ENCODE results near the gene RIMS4.
"Not testable (repeated sequence)": the region's sequence is repeated elsewhere in the genome, so short reads cannot be mapped to it uniquely, and the experiment has no call there.

The RIMS4 gene

DNA sequence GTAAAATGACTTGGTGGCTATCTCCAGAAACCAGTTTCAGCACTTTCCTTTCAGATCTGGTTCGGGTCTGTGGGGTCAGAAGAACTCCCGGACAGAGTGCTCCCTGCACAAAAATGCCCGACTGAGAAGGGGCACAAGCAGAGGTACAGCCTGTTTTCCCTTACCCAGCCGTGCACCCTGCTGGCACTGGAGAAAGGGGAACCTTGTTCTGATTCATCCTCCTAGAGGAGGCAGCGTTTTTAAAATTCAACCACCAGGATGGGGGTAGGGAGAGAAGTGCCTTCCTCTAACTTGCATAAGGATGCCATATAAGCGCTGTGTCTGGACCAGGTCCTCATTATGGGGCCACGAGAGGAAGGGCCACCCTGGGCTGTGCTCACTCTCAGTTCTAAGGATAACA is 17.6 kb downstream of the RIMS4 start:
- DNase-seq, result no peak

DNA sequence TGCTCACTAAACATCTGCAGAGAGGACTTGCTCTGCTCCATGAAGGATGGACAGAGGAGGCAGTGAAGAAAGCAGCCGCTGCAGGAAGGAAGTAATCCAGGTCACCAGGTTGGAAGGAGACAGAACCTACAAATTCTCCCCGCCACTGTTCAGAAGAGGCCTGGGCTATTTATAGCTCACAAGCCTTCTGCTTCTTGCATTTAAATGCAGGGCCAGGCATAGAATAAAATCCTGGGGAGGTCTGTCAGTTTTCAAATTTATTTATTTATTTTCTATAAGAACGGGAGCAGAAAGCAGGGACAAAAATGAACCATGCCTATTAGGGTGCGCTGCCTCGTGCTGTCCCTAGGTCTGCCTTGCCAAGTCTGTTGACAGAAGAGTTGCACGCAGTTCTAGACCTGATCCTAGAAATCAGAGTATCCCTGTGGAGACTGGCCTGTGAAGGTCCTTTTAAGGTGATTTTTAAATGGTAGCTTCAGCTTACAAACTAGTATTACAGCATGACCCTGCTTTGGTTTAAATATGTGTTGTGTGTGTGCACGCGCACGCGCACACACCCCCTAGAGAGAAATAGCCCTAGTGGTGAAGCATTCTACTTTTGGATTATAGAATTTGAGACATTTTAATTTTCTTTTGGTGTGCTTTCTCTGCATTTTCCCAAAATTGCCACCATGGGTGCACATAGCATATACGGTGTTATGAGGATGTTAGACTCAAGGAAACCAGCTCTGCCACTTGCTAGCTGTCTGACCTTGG is 19.5 kb downstream of the RIMS4 start:
- no peak for DNase-seq

DNA sequence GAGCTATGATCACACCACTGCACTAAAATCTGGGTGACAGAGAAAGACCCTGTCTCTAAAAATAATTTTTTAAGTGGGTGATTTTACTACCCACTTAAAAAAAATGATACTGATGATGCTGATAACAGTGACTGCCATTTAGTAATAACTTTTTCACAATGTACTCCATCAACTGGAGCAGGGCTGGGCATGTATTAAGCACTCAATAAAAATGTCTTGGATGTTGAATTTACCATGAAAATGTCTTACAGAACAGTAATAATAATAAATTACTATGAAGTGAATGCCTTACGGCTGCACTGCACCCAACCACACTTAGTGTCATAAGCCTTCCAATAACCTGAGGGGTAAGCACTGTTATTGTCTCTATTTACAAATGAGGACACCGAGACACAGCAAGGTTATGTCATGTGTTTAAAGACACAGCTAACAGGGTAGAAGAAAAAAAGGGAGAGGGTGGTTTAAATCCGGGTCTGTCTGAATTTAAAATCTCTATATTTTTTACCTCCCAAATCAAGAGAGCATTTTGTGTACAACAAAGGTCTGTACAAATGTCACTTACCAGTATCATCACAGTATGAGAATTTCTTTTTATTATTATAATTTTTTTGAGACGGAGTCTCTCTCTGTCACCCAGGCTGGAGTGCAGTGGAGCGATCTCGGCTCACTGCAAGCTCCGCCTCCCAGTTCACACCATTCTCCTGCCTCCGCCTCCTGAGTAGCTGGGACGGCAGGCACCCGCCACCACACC is 21.5 kb downstream of the RIMS4 start:
- no peak for DNase-seq

DNA sequence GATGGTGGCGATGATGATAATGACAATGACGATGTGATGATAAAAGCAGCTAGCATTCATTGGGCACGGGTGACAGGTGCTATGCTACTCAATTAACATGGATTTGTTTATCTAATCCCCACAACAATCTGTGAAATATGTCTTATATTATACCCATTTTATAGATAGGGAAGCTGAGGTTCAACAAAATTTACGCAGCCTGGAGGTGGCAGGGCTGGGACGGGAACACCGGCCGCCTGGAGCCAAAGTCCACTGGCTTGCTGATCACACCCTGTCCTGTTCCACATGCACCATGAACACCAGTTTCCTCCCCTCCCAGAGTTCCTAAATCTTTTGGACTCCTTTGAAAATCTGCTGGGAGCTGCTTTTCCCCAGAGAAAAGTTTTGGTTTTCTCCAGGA is 23.0 kb downstream of the RIMS4 start:
- no peak for DNase-seq

DNA sequence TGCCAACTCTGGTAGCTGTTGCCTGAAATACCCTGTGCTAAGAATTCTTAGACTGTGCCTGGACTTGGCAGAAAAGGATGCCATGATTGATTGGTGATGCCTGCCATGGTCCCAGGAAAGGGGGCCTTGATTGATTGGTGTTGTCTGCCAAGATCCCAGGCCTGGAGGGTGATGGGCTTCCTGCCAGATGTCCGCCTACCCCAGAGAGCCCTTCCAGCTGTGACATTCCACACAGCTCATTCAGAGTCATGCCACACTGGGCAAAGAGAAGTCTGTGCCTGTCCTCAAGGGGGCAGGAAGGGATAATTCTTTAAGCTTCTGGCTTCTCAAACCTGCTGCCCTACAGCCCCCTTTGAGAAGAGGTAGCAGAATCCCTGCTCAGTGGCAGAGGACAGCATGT is 24.6 kb downstream of the RIMS4 start:
- DNase-seq, result no peak

DNA sequence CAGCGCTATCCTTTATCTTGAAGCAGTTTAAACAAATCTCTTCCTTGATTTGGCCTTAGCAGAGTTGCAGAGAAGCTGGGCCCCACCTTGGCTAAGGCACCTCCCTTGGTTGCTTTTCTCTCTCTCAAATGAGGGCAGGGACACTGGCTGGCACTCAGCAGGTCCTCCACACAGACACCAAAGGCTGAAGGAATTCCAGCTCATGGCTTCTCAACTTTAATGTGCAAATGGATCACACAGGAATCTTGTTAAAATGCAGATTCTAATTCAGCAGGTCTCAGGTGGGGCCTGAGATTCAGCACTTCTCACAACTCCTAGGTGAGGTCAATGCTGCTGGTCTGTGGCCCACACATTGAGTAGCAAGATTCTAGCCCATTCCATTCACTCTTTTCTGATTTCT is 25.7 kb downstream of the RIMS4 start:
- DNase-seq, result no peak

DNA sequence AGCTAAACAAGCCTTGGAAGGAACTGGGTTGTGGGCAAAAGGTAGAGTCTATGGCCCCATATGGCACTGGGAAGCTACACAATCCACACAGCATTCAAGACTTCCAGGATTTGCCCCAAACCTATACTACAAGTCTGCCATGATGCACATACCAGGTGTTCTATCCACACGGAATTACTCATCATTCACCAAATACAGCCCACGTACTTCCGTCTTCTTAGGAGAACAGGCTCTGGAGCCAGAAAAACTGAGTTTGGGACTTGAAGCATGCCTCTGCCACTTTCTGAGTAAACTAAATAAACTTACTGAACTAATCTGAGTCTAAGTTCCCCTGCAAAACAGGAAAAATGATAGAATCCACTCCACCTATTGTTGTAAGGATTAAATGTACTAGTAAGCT is 28.6 kb downstream of the RIMS4 start:
- DNase-seq, result no peak

DNA sequence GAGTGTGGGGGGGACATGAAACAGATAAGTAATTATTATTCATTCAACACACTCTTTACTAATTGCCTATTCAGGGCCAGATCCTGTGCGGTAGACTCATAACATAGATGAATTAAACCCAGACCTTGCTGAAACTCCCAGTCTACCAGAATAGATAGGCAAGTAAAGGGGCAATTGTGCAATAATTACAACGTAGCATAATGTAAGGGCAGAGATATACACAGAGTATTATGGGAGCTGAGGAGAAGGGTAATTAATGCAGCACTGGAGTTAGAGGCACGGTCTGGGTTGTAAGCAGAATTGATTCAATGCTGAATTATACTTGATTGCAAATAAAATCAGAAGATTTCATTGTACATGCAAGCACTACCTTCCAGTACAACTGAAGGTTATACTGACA is 29.2 kb downstream of the RIMS4 start:
- DNase-seq, result no peak

DNA sequence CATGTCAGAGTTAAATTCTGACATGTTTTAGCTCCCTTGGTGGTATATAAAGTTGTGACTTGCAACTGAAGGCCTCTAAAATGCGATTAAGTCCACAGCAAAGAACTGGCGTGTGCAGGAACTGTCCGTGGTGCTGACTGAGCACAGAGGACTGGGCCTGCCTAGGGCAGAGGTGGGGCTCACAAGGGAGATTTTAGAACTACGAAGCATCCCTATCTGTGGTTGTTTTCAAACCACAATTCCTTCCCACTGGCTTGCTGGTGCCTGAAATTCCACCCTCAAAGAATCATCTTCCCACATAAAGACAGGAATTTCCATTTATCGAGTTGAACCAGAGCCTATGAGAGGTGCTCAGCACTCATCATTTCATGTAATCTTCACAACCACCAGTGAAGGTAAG is 30.1 kb downstream of the RIMS4 start:
- DNase-seq, result peak; percentile 36 to 48

DNA sequence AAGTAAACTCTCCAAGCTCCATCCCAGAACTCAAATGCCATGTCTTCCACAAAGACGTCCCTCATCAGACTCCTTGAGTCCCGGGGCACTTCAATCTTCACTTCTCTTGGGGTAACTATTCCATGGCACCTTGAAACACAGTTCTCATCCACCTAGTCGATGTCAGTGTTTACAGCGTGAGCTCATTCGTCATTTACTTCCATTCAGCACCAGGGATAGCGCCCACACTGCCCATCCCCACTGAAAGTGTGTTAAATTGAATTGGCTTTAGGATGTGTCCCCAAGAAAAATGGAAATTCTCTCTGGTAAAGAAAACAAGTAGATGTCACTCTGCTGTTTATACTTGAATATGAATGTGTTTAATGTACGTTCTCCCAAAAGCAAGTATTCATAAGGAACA is 33.4 kb downstream of the RIMS4 start:
- DNase-seq, result no peak

DNA sequence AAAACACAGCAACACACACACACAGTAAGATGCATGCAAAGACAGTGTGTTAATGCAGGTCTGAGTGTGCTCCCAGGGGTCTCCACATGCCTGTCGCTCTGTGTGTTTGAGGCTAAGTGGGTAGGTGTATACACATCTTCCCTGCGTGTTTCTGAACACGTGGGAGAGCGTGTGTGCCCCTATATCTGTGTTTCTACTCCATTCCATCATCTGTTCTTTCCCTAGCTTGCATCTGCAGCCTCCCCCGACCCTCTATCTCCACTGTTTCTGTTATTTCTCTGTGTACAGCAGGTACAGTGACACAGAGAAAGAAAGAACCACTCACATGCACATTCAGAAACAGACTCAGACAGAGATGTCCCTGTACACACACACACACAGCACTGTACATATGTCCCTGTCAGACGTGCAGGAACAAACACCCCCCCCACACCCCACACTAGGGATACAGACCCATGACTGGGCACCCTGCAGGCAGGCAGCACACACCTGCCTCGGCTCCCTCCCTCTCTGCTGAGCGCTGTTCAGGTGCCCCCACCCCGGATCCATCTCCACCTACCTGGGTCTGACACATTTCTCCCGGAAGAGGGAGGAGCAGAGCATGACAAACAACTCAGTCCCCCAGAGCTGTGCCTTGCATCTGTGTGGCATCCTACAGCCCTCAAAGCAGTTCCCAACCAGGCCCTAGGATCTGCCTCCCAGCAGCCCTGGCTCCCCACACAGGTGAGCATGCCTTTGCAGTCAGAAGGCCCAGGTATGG is 37.1 kb downstream of the RIMS4 start:
- DNase-seq, result no peak

DNA sequence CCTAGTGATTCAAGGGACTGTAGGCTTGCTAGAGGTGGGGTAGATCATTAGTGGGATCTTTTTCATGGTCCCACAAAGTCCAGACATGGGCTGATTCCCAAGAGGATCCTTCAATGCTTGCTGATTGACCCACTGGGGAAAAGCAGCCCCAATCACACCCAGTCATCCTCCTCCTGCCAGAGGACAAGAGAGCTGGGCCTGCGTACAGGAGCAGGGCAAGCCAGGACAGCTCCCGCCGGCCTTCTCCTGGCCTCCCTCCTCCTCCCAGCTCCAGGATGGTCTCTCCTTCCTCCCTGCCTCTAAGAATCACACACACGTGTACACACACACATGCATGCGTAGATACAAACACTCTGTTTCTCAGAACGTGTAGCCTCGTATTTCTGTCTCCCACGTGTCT is 37.7 kb downstream of the RIMS4 start:
- DNase-seq, result no peak

DNA sequence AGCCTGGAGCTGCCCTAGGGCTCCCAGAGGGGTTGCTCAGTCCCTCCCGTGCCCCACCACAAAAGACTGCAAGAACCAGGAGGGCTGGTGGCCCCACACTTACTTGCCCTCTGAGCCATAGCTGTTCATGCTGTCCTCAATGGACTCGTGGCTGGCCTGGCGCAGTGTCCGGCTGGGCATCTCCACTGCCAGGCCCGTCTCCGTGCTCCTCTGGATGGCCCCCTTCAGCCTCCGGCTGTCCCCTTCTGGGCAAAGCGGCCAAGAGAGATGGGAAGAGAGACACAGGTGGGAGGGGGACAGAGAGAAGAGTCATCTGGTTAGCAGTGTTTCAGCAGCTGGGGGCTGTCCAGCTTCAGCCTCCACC is 39.2 kb downstream of the RIMS4 start:
- DNase-seq, result no peak

DNA sequence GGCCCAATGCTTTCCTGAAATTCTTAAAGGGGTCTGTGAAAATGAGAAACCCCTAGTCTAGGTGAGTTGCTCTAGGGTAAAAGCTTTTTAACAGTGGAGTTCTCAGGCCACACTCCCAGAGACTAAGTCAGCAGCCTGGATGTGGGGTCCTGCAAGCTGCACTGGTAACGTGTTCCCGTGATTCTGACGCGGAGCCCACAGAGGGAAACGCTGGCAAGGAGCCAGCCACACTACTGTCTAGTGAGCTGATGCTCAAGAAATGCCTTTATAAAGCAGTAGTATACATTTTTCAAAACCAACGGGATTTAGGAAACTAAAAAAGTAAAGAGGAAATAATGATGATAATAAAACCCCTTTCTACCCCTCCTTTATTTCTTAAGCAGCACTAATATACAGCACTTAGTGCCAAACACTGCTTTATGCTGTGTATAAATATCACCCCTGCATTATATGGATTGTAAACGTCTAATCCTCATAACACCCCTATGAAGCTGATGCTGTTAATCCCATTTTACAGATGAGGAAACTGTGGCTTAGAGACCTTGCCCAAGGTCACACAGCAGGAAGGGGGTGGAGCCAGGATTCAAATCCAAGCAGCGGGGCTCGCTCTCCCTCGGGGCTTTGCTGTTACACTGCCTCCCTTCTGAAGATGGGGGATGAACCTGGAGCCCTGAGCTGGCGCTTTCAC is 39.7 kb downstream of the RIMS4 start:
- no peak for DNase-seq

DNA sequence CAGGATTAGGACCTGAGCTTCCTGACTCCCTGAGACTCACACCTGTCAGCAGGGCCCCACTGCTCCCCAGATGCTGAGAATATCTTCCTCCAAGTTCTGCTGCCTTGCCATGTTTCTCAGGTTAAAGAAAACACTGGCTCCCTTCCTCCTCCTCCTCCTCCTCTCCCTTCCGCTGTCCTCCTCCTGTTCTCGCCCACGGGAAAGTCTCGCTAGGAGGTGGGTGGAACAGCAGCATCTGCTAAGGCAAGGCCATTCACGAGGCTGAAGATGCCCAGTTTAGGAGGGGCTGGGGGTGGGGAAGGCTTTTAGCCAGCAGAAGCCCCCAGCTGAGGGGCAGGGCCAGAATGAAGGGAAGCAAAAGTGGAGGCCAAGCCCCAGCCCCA is 40.9 kb downstream of the RIMS4 start:
- no peak for DNase-seq

DNA sequence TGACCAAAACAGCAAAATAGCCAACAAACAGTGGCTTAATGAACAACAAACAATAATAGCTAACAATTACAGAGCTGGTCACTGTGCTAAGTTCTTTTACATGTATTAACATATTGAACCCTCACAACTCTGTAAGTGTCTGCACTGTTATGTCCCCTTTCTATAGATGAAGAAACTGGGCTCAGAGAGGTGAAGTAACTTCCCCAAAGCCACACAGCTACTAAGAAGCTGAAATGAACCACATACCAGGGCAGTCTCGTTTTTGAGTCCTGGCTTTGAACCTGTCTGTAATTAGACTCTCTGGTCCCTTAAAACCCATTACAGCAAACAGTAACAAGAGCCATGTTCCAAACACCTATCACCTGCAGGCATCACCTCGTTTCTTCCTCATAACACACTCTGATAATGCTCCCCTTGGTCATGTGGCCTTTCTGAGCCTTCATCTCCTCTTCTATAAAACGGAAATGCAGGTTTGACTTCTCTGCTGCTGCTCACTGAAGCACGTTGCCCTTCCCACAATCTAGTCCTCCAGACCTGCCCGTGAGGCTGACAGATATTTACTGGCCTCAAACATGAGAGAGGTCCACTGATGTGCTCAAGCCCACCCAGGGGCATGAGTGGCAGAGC is 41.4 kb downstream of the RIMS4 start:
- no peak for DNase-seq

DNA sequence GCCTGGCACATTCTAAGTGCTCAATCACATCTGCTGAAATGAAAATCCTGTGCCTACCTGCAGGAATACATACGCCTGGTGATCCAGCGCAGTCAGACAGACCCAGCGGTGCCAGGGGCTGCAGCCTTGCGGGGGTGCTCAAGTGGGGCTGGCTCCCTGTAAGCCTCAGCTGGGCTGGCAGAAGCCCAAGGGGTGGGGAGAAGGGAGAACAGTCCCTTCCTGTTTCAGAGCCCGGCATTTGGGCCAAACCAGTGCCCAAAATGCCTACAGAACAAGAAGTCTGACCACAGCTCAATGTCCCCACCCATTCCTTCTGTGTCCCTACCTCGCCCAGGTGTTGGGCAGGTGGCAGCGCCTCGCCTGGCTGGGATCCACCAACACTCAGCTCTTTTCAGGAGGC is 42.1 kb downstream of the RIMS4 start:
- DNase-seq, result no peak

DNA sequence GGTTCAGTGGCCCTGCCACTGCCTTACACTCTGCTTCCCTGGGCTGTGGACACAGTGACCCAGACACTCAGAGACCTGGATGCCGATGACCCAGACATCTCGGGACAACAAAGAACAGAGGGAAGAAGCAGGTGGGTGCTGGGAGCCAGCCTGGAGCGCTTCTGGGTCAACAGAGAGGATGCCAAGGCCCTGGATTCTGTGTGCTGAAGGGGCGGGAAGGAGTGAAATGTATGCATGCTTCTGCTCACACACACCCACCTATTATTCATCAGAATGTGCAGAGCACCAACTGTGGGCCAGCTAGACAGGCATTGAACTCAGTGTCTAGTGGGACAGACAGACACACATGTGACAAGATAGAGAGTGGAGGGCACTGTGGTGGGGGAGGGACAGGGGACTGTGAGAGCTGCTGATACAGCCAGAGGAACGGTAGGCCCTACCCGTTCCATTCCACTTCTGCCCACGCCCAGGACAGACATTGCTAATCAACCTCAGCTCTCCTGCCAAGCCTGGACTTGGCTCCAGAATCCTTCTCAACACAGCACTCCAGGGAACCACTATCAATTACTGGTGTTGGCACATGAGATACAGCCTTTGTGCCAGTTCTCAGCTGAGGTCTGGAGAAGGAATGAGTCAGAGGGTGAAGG is 44.5 kb downstream of the RIMS4 start:
- DNase-seq, result no peak

DNA sequence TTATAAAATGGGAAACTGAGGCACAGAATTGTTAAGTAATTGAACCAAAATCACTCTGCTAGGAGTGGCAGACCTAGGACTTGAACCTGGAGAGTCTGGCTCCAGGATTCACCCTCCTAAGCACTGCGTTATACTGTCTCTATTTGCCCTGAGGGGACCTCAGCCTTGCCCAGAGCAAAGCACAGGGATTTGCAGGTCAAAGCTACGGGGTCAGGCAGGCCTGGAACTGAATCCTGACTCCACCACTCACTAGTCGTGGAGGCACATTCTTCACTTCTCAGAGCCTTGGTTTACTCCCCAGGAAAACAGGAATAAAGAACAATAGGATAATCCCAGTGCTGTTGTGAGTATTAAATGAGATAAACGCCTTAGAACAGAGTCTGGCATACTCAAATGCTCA is 45.3 kb downstream of the RIMS4 start:
- no peak for DNase-seq

DNA sequence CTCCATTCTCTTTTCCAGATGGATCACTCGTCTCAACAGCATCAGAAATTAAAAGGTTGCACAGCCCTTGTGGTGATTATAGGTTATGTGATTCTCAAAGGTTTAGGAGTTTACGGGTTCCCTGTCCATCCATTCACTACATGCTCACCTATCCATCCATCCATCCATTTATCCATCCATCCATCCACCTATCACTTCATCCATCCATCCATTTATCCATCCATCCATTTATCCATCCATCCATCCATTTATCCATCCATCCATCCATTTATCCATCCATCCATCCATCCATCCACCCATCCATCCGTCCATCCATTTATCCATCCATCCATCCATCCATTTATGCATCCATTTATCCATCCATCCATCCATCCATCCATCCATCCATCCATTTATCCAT is 46.5 kb downstream of the RIMS4 start:
- DNase-seq, result not testable (repeated sequence)

DNA sequence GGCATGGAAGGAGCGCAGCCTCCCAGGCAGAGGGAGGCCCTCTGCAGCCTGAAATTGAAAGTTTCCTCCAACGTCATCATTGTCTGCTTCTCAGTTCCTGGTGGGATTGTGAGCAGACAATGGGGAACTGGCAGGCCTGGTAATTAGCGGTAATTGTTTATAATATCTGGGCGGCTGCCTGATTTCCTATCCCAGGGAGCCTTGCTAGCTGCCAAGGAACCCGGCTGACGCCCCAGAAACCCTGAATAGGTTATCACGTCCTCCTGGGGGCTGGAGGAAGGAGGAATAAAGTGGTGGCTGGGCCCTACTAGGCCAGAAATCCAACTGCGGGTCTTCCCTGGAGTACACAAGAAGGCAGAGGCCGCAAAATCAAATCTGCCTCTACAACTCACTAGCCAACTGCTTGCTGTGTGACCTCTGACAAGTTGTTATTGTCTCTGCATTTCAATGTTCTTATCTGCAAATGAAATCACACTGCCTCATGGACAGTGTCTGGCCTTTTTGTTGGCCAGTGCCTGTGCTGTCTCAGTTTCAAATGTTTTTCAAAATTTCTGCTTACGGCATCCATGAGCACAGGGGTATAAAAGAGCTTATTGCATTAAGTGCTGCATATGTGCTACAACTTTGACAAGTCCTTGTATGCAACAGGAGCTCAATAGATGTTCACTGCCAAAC is 47.7 kb downstream of the RIMS4 start:
- no peak for DNase-seq

DNA sequence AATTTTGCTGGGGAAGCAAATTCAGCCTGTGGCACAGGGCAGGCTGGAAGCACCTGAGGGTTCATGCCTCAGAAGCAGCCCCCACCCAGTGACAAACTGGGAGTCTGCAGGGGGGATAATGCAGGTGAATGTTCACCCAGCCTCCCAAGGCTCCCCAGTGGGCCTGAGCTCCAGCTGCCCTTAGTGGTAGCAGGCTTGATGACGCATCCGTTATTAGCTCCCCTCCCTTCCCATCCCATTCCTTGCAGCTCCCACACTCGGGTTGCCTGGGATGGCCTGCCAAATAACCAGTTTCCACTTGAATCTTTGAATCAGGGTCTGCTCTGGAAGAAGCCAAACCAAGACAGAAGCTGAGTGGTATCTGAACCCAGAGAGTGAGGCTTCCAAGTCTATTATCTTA is 48.9 kb downstream of the RIMS4 start:
- DNase-seq, result no peak

Measured in stimulated activated CD4-positive, alpha-beta T cell treated with anti-CD3 and anti-CD28 coated beads, Interleukin-2, amount 100 ng/mL, for 48 hours (primary cell).